SK-N-SH treated with all-trans-retinoic acid at 6 μM for 48 hours (cell line): ENCODE results near the gene NEURL1B.

Experiments used
- ATAC-seq: fragments of 200-7000 bp; cut with Tn5 transposase; 3 replicates; pipeline ENCODE4 v1.9.1; 2020; ENCODE audit warnings: mild to moderate bottlenecking, moderate library complexity
- ARNTL ChIP-seq: fragments of 450-650 bp; formaldehyde crosslinking; IDR thresholded peaks from 2 replicates; pipeline ENCODE4 v1.5.0; 2020; ENCODE audit warnings: low read depth, mild to moderate bottlenecking, moderate library complexity, borderline replicate concordance
- BACH2 ChIP-seq: fragments of 250-450 bp; sonication (Bioruptor Pico); IDR thresholded peaks from 2 replicates; pipeline ENCODE4 v1.9.0; 2021; ENCODE audit warnings: mild to moderate bottlenecking, borderline replicate concordance
- CREB5 ChIP-seq: fragments of 250-450 bp; sonication (Bioruptor Pico); IDR thresholded peaks from 2 replicates; pipeline ENCODE4 v1.5.1; 2020; ENCODE audit warnings: low read depth, mild to moderate bottlenecking, moderate library complexity
- CSDC2 ChIP-seq: fragments of 250-450 bp; sonication (Bioruptor Pico); IDR thresholded peaks from 2 replicates; pipeline ENCODE4 v1.5.0; 2020; ENCODE audit warnings: mild to moderate bottlenecking, moderate library complexity
- CSRNP3 ChIP-seq: fragments of 250-450 bp; sonication (Bioruptor Pico); IDR thresholded peaks from 2 replicates; pipeline ENCODE4 v1.5.1; 2021; ENCODE audit warnings: mild to moderate bottlenecking, moderate library complexity
- ESRRG ChIP-seq: fragments of 250-450 bp; sonication (Bioruptor Pico); IDR thresholded peaks from 2 replicates; pipeline ENCODE4 v1.6.1; 2021; ENCODE audit warnings: mild to moderate bottlenecking
- GLIS3 ChIP-seq: fragments of 250-450 bp; sonication (Bioruptor Pico); IDR thresholded peaks from 2 replicates; pipeline ENCODE4 v1.5.0; 2020; ENCODE audit warnings: mild to moderate bottlenecking, moderate library complexity
- ISL1 ChIP-seq: fragments of 250-450 bp; sonication (Bioruptor Pico); IDR thresholded peaks from 2 replicates; pipeline ENCODE4 v2.1.2; 2022; ENCODE audit warnings: mild to moderate bottlenecking, moderate library complexity
- OSR1 ChIP-seq: fragments of 250-450 bp; sonication (Bioruptor Pico); IDR thresholded peaks from 2 replicates; pipeline ENCODE4 v1.8.0; 2022; ENCODE audit warnings: moderate library complexity, mild to moderate bottlenecking, inconsistent platforms
- PATZ1 ChIP-seq: fragments of 250-450 bp; sonication (Bioruptor Pico); IDR thresholded peaks from 2 replicates; pipeline ENCODE4 v1.8.0; 2020; ENCODE audit warnings: mild to moderate bottlenecking, moderate library complexity, borderline replicate concordance
- POU6F1 ChIP-seq: fragments of 250-450 bp; sonication (Bioruptor Pico); IDR thresholded peaks from 2 replicates; pipeline ENCODE4 v1.8.0; 2021; ENCODE audit warnings: low read depth, mild to moderate bottlenecking, moderate library complexity, borderline replicate concordance
- PPARA ChIP-seq: fragments of 250-450 bp; sonication (Bioruptor Pico); IDR thresholded peaks from 2 replicates; pipeline ENCODE4 v1.5.0; 2020; ENCODE audit warnings: mild to moderate bottlenecking, borderline replicate concordance
- RARB ChIP-seq: fragments of 250-450 bp; sonication (Bioruptor Pico); IDR thresholded peaks from 2 replicates; pipeline ENCODE4 v1.8.0; 2021; ENCODE audit warnings: mild to moderate bottlenecking, moderate library complexity
- SNAI2 ChIP-seq: fragments of 250-450 bp; sonication (Bioruptor Pico); IDR thresholded peaks from 2 replicates; pipeline ENCODE4 v1.5.0; 2020; ENCODE audit warnings: mild to moderate bottlenecking, moderate library complexity
- TCF4 ChIP-seq: fragments of 250-450 bp; sonication (Bioruptor Pico); IDR thresholded peaks from 2 replicates; pipeline ENCODE4 v1.8.0; 2021; ENCODE audit warnings: mild to moderate bottlenecking, moderate library complexity, borderline replicate concordance
- TOX ChIP-seq: fragments of 250-450 bp; sonication (Bioruptor Pico); IDR thresholded peaks from 2 replicates; pipeline ENCODE4 v1.8.0; 2021; ENCODE audit warnings: mild to moderate bottlenecking, moderate library complexity, borderline replicate concordance
- TSHZ2 ChIP-seq: fragments of 250-450 bp; sonication (Bioruptor Pico); IDR thresholded peaks from 2 replicates; pipeline ENCODE4 v1.5.0; 2020; ENCODE audit warnings: mild to moderate bottlenecking, moderate library complexity
- ZC3H10 ChIP-seq: fragments of 250-450 bp; sonication (Bioruptor Pico); IDR thresholded peaks from 2 replicates; pipeline ENCODE4 v1.5.1; 2021; ENCODE audit warnings: mild to moderate bottlenecking, moderate library complexity
- ZFP3 ChIP-seq: fragments of 250-450 bp; sonication (Bioruptor Pico); IDR thresholded peaks from 2 replicates; pipeline ENCODE4 v1.5.0; 2020; ENCODE audit warnings: mild to moderate bottlenecking, moderate library complexity
- ZFP30 ChIP-seq: fragments of 450-650 bp; formaldehyde crosslinking; IDR thresholded peaks from 2 replicates; pipeline ENCODE4 v1.5.0; 2022; ENCODE audit warnings: mild to moderate bottlenecking, moderate library complexity
- ZNF565 ChIP-seq: fragments of 450-650 bp; formaldehyde crosslinking; conservative IDR thresholded peaks from 2 replicates; pipeline ENCODE4 v1.5.0; 2020; ENCODE audit warnings: low read depth, mild to moderate bottlenecking, moderate library complexity
- ZNF70 ChIP-seq: fragments of 450-650 bp; formaldehyde crosslinking; IDR thresholded peaks from 2 replicates; pipeline ENCODE4 v1.5.0; 2020; ENCODE audit warnings: mild to moderate bottlenecking, moderate library complexity
- ZNF8 ChIP-seq: fragments of 450-650 bp; formaldehyde crosslinking; IDR thresholded peaks from 2 replicates; pipeline ENCODE4 v1.5.0; 2020; ENCODE audit warnings: mild to moderate bottlenecking, moderate library complexity

The NEURL1B gene

GRCh38 chr5:172662596-172662995, 21.5 kb downstream of the NEURL1B start:
- TF ChIP-seq CSRNP3 (CRISPR knock-in tag) (no peak), ARNTL (CRISPR knock-in tag) (no peak), CSDC2 (no peak), CREB5 (CRISPR knock-in tag) (no peak), ZFP30 (CRISPR knock-in tag) (no peak), PATZ1 (CRISPR knock-in tag) (no peak), ESRRG (CRISPR knock-in tag) (no peak), RARB (CRISPR knock-in tag) (no peak), ZC3H10 (no peak), TCF4 (no peak), ZNF8 (CRISPR knock-in tag) (no peak), ZNF70 (CRISPR knock-in tag) (no peak), ZNF565 (CRISPR knock-in tag) (no peak), ISL1 (CRISPR knock-in tag) (no peak), TSHZ2 (CRISPR knock-in tag) (no peak), BACH2 (CRISPR knock-in tag) (no peak), GLIS3 (no peak), SNAI2 (no peak), PPARA (CRISPR knock-in tag) (no peak)
- TF ChIP-seq, all 23 proteins: peak for 0
- ATAC-seq: no peak

GRCh38 chr5:172664018-172664417, 23.0 kb downstream of the NEURL1B start:
- ATAC-seq: no peak
- no peak for TF ChIP-seq ISL1 (CRISPR knock-in tag)
- TF ChIP-seq ZFP3 (CRISPR knock-in tag): no peak
- no peak for TF ChIP-seq RARB (CRISPR knock-in tag)
- no peak for TF ChIP-seq GLIS3
- TF ChIP-seq ESRRG (CRISPR knock-in tag): no peak
- TF ChIP-seq TOX (CRISPR knock-in tag): no peak
- no peak for TF ChIP-seq ZNF565 (CRISPR knock-in tag)
- no peak for TF ChIP-seq OSR1 (CRISPR knock-in tag)
- TF ChIP-seq SNAI2: no peak
- TF ChIP-seq ZFP30 (CRISPR knock-in tag): no peak
- TF ChIP-seq POU6F1 (CRISPR knock-in tag): no peak
- no peak for TF ChIP-seq PATZ1 (CRISPR knock-in tag)
- no peak for TF ChIP-seq ARNTL (CRISPR knock-in tag)
- TF ChIP-seq ZNF70 (CRISPR knock-in tag): no peak
- TF ChIP-seq ZC3H10: no peak
- no peak for TF ChIP-seq CSRNP3 (CRISPR knock-in tag)
- TF ChIP-seq, all 23 proteins: peak for 0
